K562 (cell line): Measurements from ENCODE around the gene SPATA25. TPM values are rescaled to one million over a fixed set of nuclear protein-coding genes. Genes with fewer than 3 reads are reported as not detected.
A peak's percentile ranks its signal among the peaks of the same experiment; 100 is the strongest.

Experiments
- ELF1 ChIP-seq: fragments of 200-800 bp; sonication (Bioruptor generic); IDR thresholded peaks from 2 replicates; pipeline ENCODE4 v1.6.1; 2016; ENCODE audit warnings: missing genetic modification characterization, missing compliant biosample characterization
- ESRRB ChIP-seq: fragments of 250-450 bp; sonication (Bioruptor Pico); IDR thresholded peaks from 2 replicates; pipeline ENCODE4 v1.5.0; 2020; ENCODE audit warnings: mild to moderate bottlenecking, moderate library complexity, borderline replicate concordance
- GABPB2 ChIP-seq: fragments of 250-450 bp; sonication (Bioruptor Pico); conservative IDR thresholded peaks from 2 replicates; pipeline ENCODE4 v1.5.1; 2021; ENCODE audit warnings: mild to moderate bottlenecking
- KDM4B ChIP-seq, 2 experiments: fragments of 450-650 bp in 1 of 2; sonication (generic) in 1 of 2; IDR thresholded peaks; 2 replicates each; pipeline ENCODE4 v1.6.1; 2016 to 2017; ENCODE audit warnings: borderline replicate concordance in 2 of 2, antibody characterized with exemption in 1 of 2, low read depth in 1 of 2, mild to moderate bottlenecking in 1 of 2
- MTF1 ChIP-seq: fragments of 250-450 bp; sonication (Bioruptor Pico); IDR thresholded peaks from 2 replicates; pipeline ENCODE4 v1.9.0; 2021; ENCODE audit warnings: moderate library complexity, mild to moderate bottlenecking, inconsistent platforms, borderline replicate concordance
- MXI1 ChIP-seq: IDR thresholded peaks from 2 replicates; pipeline ENCODE4 v1.6.1; 2011; ENCODE audit warnings: low read depth, mild to moderate bottlenecking, improper control_type of control experiment, low read length
- RAD51 ChIP-seq: fragments of 450-650 bp; IDR thresholded peaks from 2 replicates; pipeline ENCODE4 v1.7.1; 2016; ENCODE audit warnings: low read depth, mild to moderate bottlenecking, borderline replicate concordance
- RBFOX2 ChIP-seq: fragments of 200-400 bp; formaldehyde crosslinking; IDR thresholded peaks from 2 replicates; pipeline ENCODE4 v1.6.1; 2017; ENCODE audit warnings: low read depth, mild to moderate bottlenecking, low read length, moderate library complexity
- SAP30 ChIP-seq: fragments of 200-600 bp; sonication (generic); IDR thresholded peaks from 2 replicates; pipeline ENCODE4 v1.6.1; 2012; ENCODE audit warnings: borderline replicate concordance, low read depth, mild to moderate bottlenecking, moderate library complexity, low read length, control low read depth, inconsistent platforms; ENCODE audit not compliant: insufficient read depth, poor library complexity, severe bottlenecking
- YY1 ChIP-seq, 3 experiments: IDR thresholded peaks; 2 replicates each; pipeline ENCODE4 v1.6.1; 2011; ENCODE audit warnings: low read length in 2 of 3, mild to moderate bottlenecking in 2 of 3, moderate library complexity in 2 of 3, borderline replicate concordance in 1 of 3, control low read depth in 1 of 3, low read depth in 1 of 3; ENCODE audit not compliant: insufficient read depth in 3 of 3, insufficient replicate concordance in 2 of 3, control insufficient read depth in 1 of 3, insufficient read length in 1 of 3; ENCODE audit errors: extremely low read depth in 1 of 3
- polyA plus RNA-seq, 8 experiments: library from polyadenylated mRNA; depleted of rRNA in 4 of 8; stranded (reverse) in 5 of 8; unstranded in 3 of 8; fragments of >200 nt; fragmentation: Nextera tagmentation in 2 of 8; fragmentation: Illumina TruSeq in 1 of 8; extraction: Ambion mirVana in 2 of 8; extraction: Trizol in 1 of 8; gene quantifications; 2 replicates each; pipeline versions ENCODE4 v1.2.1 to v1.2.3, GENCODE V29; 2011 to 2014; ENCODE audit warnings: inconsistent platforms in 1 of 8, missing spikeins in 1 of 8
- total RNA-seq, 7 experiments: library from RNA; depleted of rRNA in 6 of 7; stranded (reverse); fragments of >200 nt in 6 of 7; fragmentation: Illumina TruSeq in 2 of 7; extraction: Trizol in 2 of 7; gene quantifications; 2 replicates each; pipeline versions ENCODE4 v1.2.1 to v1.2.3, GENCODE V29; 2011 to 2021; ENCODE audit warnings: low replicate concordance in 1 of 7
- TF ChIP-seq, protein P1 (sequence below): fragments of 200-800 bp; sonication (Bioruptor generic); IDR thresholded peaks from 2 replicates; pipeline ENCODE4 v1.6.1; 2017; ENCODE audit warnings: missing genetic modification characterization, missing compliant biosample characterization
- TF ChIP-seq, protein P2 (sequence below), 2 experiments: IDR thresholded peaks; 2 replicates each; pipeline ENCODE4 v1.6.1; 2012; ENCODE audit warnings: improper control_type of control experiment in 2 of 2, low read depth in 2 of 2, low read length in 2 of 2, borderline replicate concordance in 1 of 2
- TF ChIP-seq, protein P3 (sequence below): fragments of 450-650 bp; IDR thresholded peaks from 2 replicates; pipeline ENCODE4 v1.6.1; 2016; ENCODE audit warnings: borderline replicate concordance
- TF ChIP-seq, protein P4 (sequence below): fragments of 450-650 bp; conservative IDR thresholded peaks from 2 replicates; pipeline ENCODE4 v1.6.1; 2016; ENCODE audit warnings: missing genetic modification characterization, low read depth, mild to moderate bottlenecking, control low read depth, missing compliant biosample characterization
- TF ChIP-seq, protein P5 (sequence below): sonication (generic); formaldehyde crosslinking; IDR thresholded peaks from 2 replicates; pipeline ENCODE4 v1.9.0; 2022; ENCODE audit warnings: mild to moderate bottlenecking, missing genetic modification reagents

The SPATA25 gene
- total and polyA plus RNA-seq, 9 of the 15 experiments (the other 6 are each of a cell fraction or from before 2014, with no cell fraction given), result 0.21 to 0.95 (median 0.53) TPM; not detected in 3

DNA sequence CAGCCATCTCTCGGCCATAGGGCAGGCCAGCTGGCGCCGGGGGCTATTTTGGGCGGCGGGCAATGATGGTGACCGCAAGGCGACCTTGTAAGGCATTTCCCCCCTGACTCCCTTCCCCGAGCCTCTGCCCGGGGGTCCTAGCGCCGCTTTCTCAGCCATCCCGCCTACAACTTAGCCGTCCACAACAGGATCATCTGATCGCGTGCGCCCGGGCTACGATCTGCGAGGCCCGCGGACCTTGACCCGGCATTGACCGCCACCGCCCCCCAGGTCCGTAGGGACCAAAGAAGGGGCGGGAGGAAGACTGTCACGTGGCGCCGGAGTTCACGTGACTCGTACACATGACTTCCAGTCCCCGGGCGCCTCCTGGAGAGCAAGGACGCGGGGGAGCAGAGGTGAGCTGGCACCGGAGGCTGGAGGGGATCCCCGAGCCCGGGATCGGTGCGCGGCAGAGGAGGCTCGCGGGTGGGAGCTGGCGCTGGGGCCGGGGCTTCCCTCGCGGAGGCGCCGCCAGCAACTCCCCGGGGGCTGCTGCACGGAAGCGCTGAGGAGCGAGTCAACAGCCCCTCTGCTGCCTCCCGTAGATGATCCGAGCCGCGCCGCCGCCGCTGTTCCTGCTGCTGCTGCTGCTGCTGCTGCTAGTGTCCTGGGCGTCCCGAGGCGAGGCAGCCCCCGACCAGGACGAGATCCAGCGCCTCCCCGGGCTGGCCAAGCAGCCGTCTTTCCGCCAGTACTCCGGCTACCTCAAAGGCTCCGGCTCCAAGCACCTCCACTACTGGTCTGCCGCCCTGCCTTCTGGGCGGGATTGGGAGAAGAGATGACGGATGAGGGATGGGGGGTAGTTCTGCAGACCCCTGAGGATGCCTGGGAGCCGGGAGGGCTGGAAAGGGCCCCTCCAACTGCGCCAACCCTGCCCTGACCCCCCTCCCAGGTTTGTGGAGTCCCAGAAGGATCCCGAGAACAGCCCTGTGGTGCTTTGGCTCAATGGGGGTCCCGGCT, 3.9 kb upstream of the SPATA25 start, which contains the start of the genes CTSA and NEURL2 (continued):
- TF ChIP-seq, protein P1, sequence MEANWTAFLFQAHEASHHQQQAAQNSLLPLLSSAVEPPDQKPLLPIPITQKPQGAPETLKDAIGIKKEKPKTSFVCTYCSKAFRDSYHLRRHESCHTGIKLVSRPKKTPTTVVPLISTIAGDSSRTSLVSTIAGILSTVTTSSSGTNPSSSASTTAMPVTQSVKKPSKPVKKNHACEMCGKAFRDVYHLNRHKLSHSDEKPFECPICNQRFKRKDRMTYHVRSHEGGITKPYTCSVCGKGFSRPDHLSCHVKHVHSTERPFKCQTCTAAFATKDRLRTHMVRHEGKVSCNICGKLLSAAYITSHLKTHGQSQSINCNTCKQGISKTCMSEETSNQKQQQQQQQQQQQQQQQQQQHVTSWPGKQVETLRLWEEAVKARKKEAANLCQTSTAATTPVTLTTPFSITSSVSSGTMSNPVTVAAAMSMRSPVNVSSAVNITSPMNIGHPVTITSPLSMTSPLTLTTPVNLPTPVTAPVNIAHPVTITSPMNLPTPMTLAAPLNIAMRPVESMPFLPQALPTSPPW (CRISPR knock-in tag), result peak; percentile 90
- peak; percentile 66; the same call in 1 of the 2 replicates for TF ChIP-seq ELF1 (tag)
- TF ChIP-seq, protein P2, sequence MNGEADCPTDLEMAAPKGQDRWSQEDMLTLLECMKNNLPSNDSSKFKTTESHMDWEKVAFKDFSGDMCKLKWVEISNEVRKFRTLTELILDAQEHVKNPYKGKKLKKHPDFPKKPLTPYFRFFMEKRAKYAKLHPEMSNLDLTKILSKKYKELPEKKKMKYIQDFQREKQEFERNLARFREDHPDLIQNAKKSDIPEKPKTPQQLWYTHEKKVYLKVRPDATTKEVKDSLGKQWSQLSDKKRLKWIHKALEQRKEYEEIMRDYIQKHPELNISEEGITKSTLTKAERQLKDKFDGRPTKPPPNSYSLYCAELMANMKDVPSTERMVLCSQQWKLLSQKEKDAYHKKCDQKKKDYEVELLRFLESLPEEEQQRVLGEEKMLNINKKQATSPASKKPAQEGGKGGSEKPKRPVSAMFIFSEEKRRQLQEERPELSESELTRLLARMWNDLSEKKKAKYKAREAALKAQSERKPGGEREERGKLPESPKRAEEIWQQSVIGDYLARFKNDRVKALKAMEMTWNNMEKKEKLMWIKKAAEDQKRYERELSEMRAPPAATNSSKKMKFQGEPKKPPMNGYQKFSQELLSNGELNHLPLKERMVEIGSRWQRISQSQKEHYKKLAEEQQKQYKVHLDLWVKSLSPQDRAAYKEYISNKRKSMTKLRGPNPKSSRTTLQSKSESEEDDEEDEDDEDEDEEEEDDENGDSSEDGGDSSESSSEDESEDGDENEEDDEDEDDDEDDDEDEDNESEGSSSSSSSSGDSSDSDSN (IDR thresholded peaks at IDR 0.05; ENCODE audit: borderline replicate concordance in 1 of 2, low read depth in 2 of 2, low read length in 2 of 2), result peak in 1 of 2 experiments; percentile 68; a peak in 1 of 4 replicates
- TF ChIP-seq, protein P3, sequence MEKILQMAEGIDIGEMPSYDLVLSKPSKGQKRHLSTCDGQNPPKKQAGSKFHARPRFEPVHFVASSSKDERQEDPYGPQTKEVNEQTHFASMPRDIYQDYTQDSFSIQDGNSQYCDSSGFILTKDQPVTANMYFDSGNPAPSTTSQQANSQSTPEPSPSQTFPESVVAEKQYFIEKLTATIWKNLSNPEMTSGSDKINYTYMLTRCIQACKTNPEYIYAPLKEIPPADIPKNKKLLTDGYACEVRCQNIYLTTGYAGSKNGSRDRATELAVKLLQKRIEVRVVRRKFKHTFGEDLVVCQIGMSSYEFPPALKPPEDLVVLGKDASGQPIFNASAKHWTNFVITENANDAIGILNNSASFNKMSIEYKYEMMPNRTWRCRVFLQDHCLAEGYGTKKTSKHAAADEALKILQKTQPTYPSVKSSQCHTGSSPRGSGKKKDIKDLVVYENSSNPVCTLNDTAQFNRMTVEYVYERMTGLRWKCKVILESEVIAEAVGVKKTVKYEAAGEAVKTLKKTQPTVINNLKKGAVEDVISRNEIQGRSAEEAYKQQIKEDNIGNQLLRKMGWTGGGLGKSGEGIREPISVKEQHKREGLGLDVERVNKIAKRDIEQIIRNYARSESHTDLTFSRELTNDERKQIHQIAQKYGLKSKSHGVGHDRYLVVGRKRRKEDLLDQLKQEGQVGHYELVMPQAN, result peak; percentile 99
- TF ChIP-seq YY1 (IDR thresholded peaks at IDR 0.05; ENCODE audit: borderline replicate concordance in 1 of 3, control insufficient read depth in 1 of 3, extremely low read depth in 1 of 3, insufficient read depth in 3 of 3, insufficient read length in 1 of 3, insufficient replicate concordance in 2 of 3, low read depth in 1 of 3, low read length in 2 of 3), result peak in 2 of 3 experiments; percentile 81 to 86
- TF ChIP-seq, protein P4, sequence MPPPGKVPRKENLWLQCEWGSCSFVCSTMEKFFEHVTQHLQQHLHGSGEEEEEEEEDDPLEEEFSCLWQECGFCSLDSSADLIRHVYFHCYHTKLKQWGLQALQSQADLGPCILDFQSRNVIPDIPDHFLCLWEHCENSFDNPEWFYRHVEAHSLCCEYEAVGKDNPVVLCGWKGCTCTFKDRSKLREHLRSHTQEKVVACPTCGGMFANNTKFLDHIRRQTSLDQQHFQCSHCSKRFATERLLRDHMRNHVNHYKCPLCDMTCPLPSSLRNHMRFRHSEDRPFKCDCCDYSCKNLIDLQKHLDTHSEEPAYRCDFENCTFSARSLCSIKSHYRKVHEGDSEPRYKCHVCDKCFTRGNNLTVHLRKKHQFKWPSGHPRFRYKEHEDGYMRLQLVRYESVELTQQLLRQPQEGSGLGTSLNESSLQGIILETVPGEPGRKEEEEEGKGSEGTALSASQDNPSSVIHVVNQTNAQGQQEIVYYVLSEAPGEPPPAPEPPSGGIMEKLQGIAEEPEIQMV (tag), result 0 out of 2 replicates have a peak, but pooled peaks have one; percentile 20
- peak; percentile 89 for TF ChIP-seq RBFOX2
- TF ChIP-seq KDM4B (IDR thresholded peaks at IDR 0.05; ENCODE audit: borderline replicate concordance in 2 of 2, low read depth in 1 of 2), result peak in 1 of 2 experiments; percentile 95; a peak in 2 of 4 replicates
- TF ChIP-seq RAD51, result peak; percentile 100
- TF ChIP-seq GABPB2 (CRISPR knock-in tag), result no peak
- peak; percentile 98 for TF ChIP-seq SAP30
- TF ChIP-seq ESRRB (CRISPR knock-in tag), result no peak
- peak; percentile 36; the same call in 1 of the 2 replicates for TF ChIP-seq MXI1
- TF ChIP-seq MTF1 (CRISPR knock-in tag), result no peak
- TF ChIP-seq, protein P5, sequence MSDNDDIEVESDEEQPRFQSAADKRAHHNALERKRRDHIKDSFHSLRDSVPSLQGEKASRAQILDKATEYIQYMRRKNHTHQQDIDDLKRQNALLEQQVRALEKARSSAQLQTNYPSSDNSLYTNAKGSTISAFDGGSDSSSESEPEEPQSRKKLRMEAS, result peak; percentile 91
